ENCODE results near the gene HFM1. TPM values are rescaled to one million over a fixed set of nuclear protein-coding genes. Genes with fewer than 3 reads are reported as not detected.
"Not testable (repeated sequence)": the region's sequence is repeated elsewhere in the genome, so short reads cannot be mapped to it uniquely, and the experiment has no call there.

Gene HFM1
- polyA plus RNA-seq, 3 donors, result 0.21 to 1.2 (median 0.23) TPM

DNA sequence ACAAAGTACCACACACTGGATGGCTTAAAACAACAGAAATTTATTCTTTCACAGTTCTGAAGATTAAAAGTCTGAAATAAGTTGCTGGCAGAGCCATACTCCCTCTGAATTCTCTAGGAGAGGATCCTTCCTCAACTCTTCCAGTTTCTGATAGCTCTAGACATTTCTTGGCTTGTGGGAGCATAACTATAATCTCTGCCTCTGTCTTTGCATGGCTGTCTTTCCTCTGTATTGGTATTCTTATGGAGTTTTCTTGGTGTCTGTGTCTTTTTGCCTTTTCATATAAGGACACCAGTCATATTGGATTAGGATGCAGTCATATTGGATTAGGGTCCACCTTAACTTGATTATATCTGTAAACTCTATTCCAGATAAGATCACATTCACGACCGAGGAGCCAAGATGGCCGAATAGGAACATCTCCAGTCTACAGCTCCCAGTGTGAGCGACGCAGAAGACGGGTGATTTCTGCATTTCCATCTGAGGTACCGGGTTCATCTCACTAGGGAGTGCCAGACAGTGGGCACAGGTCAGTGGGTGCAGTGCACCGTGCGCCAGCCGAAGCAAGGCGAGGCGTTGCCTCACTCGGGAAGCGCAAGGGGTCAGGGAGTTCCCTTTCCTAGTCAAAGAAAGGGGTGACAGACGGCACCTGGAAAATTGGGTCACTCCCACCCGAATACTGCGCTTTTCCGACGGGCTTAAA, 118.2 kb downstream of the HFM1 start:
- WGBS, 3 donors, result 87 to 95% (median 94%) methylated on average over 14 to 15 of the region's 19 CpGs
- H3K27ac ChIP-seq (ENCODE audit: low read depth, low read length), result not testable (repeated sequence)

DNA sequence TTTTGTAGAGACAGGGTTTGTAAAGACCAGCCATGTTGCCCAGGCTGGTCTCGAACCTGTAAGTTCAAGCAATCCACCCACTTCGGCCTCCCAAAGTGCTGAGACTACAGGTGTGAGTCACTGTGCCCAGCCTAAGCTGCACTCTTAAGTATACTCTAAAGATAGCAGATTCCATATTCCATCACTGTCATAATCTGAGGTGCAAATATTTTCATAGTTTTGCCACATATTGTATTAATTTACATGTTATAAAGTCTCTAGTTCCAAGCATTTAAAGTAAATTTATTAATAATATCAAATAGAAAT, 121.3 kb downstream of the HFM1 start:
- no peak overlapping the region for H3K27ac ChIP-seq (ENCODE audit: low read depth, low read length)
- WGBS, 3 donors, result 92 to 96% (median 93%) methylated on average over 2 of the region's 2 CpGs

DNA sequence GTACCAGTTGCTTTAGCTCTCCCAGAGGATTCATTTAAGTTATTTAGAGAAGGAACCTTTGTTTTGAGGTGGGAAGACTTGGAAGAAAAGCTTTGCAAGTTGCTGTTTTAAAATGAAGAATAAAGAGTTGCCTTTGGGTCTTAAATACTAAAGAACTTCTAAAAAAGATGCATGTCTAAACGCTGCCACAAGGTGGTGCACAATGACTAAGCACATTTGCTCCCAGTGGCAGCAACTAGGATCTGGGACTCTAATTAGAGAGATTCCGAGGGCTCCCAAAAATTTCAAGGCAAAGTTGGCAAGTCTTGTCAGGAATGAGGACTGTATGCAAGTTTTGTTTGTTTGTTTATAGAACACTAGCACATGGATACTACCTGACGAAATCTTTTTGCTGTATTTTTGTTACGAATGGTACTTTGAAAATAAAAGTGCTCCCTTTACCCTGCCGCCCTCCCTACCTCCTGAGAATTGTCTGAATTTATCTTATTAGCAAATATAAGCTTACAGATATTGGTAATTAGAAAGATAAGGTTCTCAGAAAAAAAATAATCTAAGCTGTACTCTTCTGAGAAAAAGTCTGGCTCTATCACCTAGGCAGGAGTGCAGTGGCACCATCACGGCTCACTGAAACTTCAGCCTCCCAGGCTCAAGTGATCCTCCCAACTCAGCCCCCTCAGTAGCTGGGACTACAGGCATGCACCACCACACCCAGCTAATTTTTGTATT, 121.8 kb downstream of the HFM1 start:
- H3K27ac ChIP-seq (ENCODE audit: low read depth, low read length), result no peak overlapping the region
- WGBS, 3 donors, result 38 to 46% (median 43%) methylated on average over 6 of the region's 6 CpGs

GRCh38 chr1:91281782-91282181, 122.9 kb downstream of the HFM1 start:
- 71 to 76% (median 74%) methylated on average over 6 of the region's 6 CpGs for WGBS, 3 donors

DNA sequence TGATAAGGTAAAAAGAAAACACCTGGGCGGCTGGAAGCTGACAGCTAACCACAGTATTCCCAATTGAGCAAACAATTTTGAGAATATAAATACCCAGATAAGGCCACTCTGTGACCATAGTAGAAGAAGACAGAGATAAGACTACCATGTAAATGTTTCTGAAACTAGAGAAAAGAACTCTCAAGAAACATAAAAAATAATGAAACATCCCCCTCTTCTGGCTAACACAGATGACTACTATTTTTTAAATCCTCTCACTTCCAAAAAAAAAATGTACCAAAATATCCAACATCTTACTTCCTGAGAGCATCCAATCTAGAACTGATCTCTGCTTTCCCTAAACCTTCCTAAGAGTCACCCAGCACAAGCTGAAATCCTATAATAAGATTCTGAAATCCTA, 125.9 kb downstream of the HFM1 start:
- WGBS, 3 donors, result 32 to 80% (median 77%) methylated on average over 1 of the region's 1 CpG

More at GRCh38 chr1:91281782-91282181, 122.9 kb downstream of the HFM1 start:
- no peak overlapping the region for H3K27ac ChIP-seq (ENCODE audit: low read depth, low read length)

DNA sequence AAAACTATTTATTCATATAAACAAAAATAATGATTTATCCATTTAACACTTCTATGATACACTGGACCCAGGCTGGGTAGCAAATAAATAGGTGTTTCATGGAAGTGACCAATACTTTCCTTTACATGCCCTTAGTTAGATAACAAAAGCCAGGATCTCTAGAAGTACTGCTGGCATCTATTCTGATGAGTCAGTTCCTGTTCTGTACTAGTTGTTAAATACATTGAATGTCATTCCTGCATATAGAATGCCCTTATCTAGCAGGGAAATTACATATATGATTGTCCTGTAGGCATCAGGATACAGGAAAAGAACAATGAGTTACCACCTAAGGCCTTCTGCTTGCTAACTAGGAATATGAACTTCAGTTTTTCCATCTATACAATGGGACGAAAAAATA, 130.8 kb downstream of the HFM1 start:
- WGBS, 3 donors, result 79 to 84% (median 83%) methylated on average over 1 of the region's 1 CpG
- H3K27ac ChIP-seq (ENCODE audit: low read depth, low read length), result no peak overlapping the region

More for the DNA sequence above, 125.9 kb downstream of the HFM1 start:
- no peak overlapping the region for H3K27ac ChIP-seq (ENCODE audit: low read depth, low read length)

- H3K27ac ChIP-seq (ENCODE audit: low read depth, low read length), result no peak overlapping the region
- 58 to 72% (median 67%) methylated on average over 2 of the region's 2 CpGs for WGBS, 3 donors
These were observed 143.0 kb downstream of the HFM1 start for GRCh38 chr1:91261655-91262054.

DNA sequence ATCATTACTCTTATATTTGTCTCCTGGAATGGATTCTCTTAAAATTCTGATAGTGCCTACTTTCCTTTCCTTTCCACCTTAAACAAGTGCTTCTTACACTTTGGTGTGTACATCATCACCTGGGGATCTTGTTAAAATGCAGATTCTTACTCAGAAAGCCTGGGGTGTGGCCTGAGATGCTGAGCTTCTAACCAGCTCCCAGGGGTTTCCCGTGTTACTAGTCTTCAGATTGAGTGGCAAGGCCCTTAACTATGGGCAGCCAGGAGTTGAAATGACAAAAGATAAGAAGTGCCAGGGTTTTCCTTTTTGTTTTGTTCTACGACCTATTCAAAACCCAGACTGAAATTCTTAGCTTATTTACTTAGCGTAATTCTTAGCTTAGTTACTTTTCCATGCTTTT, 159.2 kb downstream of the HFM1 start:
- no peak overlapping the region for H3K27ac ChIP-seq (ENCODE audit: low read depth, low read length)
- WGBS, 3 donors, result 50 to 60% (median 60%) methylated on average over 3 of the region's 3 CpGs

DNA sequence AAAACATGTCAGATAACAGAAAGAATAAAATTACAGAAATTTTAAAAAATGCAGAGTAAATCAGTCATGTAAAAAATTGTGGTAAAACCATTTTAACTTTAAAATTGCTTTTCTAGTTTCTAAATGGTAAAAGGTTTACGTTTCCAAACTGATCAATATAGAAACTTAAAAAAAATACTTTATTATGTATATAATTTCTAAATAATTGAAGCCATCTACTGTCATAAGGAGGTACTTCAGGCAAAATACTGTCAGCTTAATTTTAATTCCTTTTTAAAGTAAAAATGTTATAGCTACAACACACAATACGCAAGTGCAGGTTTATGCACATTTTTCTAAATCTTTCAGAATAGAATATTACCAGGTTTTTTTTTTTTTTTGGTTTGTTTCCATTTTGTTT, 159.9 kb downstream of the HFM1 start:
- 73 to 76% (median 75%) methylated on average over 2 of the region's 2 CpGs for WGBS, 3 donors

GRCh38 chr1:91243171-91243570, 161.5 kb downstream of the HFM1 start:
- no peak overlapping the region for H3K27ac ChIP-seq (ENCODE audit: low read depth, low read length)

More for the DNA sequence above, 159.9 kb downstream of the HFM1 start:
- H3K27ac ChIP-seq (ENCODE audit: low read depth, low read length), result no peak overlapping the region

DNA sequence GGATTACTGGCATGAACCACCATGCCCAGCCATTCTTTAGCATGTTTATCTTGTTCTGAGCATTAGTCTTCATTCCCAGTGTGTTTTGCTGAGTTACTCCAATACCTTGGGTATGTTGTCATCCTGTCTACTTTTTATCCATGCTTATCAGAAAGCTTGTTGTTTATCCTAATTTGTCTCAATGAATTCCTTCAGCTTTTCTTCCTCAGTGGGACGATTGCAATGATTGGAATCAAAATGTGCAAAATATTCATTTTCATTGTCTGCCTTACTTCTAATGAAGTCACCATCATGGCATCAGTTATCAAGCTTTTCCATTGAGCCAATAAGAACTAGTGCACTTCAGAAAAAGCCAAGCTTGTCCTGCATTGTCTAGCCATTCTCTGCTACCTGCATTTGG, 170.5 kb downstream of the HFM1 start:
- 27 to 56% (median 53%) methylated on average over 1 of the region's 1 CpG for WGBS, 3 donors
- H3K27ac ChIP-seq (ENCODE audit: low read depth, low read length), result no peak overlapping the region

GRCh38 chr1:91226741-91227140, 177.9 kb downstream of the HFM1 start:
- H3K27ac ChIP-seq (ENCODE audit: low read depth, low read length), result no peak overlapping the region
- 71 to 78% (median 72%) methylated on average over 7 of the region's 7 CpGs for WGBS, 3 donors

GRCh38 chr1:91224878-91225277, 179.8 kb downstream of the HFM1 start:
- H3K27ac ChIP-seq (ENCODE audit: low read depth, low read length), result no peak overlapping the region
- WGBS, 3 donors, result 75 to 93% (median 86%) methylated on average over 4 of the region's 4 CpGs

DNA sequence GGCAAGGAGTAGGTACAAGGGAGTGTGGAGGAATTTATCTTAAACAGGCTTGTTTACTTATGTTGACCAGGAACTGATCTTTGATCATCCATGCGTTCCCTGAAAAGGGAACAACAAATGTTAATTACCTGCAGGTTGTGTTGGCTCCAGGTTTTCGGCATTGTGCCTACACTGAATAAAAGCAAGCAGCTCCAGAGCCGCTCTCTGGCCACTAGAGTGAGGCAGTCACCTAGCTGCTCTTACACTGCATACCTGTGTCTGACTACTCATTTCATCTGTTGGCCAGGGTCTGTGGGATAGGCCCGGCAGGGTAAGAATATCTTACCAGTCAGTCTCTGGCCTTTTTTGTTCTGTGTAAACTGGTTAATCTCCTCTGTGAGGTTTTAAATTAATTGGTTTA, 183.6 kb downstream of the HFM1 start:
- H3K27ac ChIP-seq (ENCODE audit: low read depth, low read length), result no peak overlapping the region
- 92 to 98% (median 92%) methylated on average over 4 of the region's 4 CpGs for WGBS, 3 donors

DNA sequence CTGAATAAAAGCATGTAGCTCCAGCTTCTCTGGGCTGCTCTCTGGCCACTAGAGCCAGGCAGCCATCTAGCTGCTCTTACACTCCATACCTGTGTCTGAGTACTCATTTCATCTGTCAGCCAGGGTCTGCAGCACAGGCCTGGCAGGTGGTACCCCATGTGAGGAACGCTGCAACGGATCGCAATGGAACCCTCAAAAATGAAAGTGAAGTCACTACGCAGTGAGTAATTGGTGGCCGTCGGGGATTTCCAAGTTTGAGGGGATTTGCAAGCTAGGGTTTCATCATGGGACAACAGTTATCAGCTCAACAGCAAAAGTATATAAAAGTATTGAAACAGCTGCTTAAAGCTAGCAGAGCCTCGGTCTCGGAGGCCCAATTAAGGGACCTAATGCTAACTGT, 186.7 kb downstream of the HFM1 start:
- no peak overlapping the region for H3K27ac ChIP-seq (ENCODE audit: low read depth, low read length)
- 83 to 88% (median 88%) methylated on average over 8 of the region's 8 CpGs for WGBS, 3 donors

Other genes starting within 250 kb of the HFM1 start
- 1 to 10 TPM in 2 of 3 donors, under 1 TPM in 1; 0.41 to 3.4 (median 1.4) TPM for gene CDC7, start 96.0 kb upstream of the HFM1 start, polyA plus RNA-seq

Data from adipose tissue (tissue), 3 donors.